ENCODE results near the gene NECTIN3.

DNA sequence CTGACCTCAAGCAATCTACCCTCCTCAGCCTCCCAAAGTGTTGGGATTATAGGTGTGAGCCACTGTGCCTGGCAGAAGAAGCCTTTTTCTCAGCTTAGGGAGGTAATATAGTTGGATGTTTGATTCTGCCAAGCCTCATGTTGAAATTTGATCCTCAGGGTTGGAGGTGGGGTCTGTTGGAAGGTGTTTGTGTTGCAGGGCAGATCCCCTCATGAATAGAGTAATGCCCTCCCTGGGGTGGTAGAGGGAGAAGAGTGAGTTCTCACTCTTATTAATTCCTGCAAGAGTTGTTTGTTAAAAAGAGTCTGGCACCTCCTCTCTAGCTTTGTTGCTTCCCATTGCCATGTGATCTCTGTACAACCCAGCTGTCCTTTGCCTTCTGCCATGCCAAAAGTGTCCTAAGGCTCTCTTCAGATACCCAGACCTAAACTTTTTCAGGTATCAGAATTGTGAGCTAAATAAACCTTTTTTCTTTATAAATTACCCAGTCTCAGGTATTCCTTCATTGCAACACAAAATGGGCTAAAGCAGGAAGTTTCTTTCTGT, 16.4 kb downstream of the NECTIN3 start:
- TF ChIP-seq, protein P1, sequence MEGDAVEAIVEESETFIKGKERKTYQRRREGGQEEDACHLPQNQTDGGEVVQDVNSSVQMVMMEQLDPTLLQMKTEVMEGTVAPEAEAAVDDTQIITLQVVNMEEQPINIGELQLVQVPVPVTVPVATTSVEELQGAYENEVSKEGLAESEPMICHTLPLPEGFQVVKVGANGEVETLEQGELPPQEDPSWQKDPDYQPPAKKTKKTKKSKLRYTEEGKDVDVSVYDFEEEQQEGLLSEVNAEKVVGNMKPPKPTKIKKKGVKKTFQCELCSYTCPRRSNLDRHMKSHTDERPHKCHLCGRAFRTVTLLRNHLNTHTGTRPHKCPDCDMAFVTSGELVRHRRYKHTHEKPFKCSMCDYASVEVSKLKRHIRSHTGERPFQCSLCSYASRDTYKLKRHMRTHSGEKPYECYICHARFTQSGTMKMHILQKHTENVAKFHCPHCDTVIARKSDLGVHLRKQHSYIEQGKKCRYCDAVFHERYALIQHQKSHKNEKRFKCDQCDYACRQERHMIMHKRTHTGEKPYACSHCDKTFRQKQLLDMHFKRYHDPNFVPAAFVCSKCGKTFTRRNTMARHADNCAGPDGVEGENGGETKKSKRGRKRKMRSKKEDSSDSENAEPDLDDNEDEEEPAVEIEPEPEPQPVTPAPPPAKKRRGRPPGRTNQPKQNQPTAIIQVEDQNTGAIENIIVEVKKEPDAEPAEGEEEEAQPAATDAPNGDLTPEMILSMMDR (IDR thresholded peaks at IDR 0.05), result no peak
- no peak for TF ChIP-seq POLR2A (IDR thresholded peaks at IDR 0.05)
